Stimulated activated CD8-positive, alpha-beta memory T cell treated with anti-CD3 and anti-CD28 coated beads, Interleukin-12 subunit alpha, Interleukin-12 subunit beta, amount 100 ng/mL, for 4 hours (primary cell): Measurements from ENCODE around the gene C14orf180.
"Not testable (repeated sequence)": the region's sequence is repeated elsewhere in the genome, so short reads cannot be mapped to it uniquely, and the experiment has no call there.

Source experiments
- DNase-seq: peaks from one replicate; pipeline ENCODE4 v3.0.0-alpha.2; 2020; ENCODE audit warnings: low read depth

Gene C14orf180

GRCh38 chr14:104578321-104578720 is 1.2 kb upstream of the C14orf180 start:
- DNase-seq: no peak

DNA sequence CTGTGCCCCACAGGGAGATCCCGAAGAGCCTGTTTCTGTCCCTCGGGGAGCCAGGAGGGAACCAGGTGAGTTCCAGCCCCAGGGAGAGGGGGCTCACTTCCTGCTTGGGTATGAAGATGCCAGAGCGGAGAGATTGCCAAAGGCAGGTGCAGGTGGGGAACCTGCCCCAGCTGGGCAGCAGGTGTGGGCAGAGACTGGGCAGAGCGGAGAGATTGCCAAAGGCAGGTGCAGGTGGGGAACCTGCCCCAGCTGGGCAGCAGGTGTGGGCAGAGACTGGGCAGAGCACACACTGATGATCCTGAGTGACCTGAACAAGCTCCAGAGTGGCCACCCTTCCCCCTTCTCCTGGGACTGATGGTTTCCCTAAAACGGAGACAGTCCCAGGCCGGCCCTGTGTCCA is 375 bp downstream of the C14orf180 start:
- DNase-seq: not testable (repeated sequence)

DNA sequence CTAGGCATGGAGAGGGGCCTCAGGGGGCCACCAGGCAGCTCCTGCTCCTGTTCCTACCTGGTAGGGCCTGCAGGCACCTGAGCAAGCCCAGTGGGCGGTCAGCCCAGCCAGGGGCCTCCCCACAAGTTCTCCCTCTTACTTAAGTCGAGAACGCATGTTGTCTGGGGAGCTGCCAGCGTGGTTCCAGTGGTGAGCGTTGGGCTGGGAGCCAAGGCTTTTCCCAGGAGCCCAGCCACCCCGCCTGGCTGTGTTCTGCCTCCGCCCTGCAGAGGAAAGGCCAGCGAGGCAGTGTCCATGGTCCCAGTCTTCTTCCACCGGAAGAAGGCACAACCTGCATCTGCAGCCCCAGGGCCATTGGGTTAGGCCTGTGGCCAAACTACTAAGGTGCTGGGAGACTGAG is 1.4 kb downstream of the C14orf180 start:
- no peak for DNase-seq

DNA sequence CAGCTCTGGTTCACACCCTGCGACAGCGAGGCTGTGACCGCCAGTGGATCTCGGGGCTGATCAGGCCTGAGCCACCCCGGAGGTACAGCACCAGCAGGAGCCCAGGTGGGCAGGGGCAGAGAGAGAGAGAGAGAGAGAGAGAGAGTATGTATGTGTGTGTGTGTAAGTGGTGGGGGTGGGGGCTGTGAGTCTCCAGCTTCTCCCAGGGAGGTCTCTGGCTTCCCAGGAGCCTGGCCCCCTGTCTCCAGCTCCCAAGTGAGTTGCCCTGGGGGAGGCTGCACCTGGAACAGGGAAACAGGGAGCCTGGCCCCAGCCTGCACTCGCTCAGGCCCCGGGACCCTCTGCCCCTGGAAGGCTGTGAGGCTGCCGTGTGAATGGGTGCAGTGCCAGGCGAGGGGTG is 2.0 kb downstream of the C14orf180 start:
- no peak for DNase-seq

DNA sequence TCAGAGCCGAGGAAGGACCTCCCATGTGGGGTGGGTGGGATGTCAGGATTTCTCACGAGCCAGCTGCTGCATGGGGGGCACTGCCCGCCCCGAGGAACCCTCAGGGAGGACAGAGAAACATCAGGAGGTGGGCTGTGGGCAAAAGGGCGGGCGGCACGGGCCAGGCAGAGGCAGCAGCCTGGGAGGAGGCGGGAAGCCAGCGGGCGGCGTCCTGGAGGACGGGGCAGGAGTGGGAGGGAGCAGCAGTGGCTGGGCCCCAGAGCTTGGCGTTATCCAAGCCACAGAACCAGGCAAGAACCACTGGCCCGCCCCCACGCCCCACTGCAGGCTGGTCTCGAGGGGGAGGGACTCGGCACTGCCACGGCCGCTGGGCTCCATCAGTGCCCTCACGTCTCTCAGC is 2.4 kb downstream of the C14orf180 start:
- DNase-seq: no peak

DNA sequence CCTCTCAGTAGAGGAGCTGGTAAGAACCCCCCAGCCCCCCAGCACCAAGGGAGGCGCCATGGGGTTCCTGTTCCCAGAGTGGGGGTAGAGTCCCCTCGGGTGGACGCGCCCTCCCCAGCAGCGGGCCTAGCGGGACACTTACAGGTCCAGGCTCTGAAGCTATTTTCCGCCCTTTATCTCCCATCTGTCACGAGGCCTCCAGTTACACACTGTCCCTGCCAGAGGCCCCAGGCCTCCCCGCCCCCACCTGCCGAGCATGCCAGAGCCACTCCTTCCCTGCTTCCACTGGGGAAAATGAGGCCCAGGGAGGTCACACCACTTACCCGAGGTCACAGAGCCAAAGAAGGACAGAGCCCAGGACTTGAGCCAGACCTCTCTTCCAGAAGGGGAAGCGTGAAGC is 3.1 kb downstream of the C14orf180 start:
- DNase-seq: no peak

GRCh38 chr14:104583424-104584306 is 4.1 kb downstream of the C14orf180 start:
- no peak for DNase-seq

GRCh38 chr14:104584557-104584956 is 5.0 kb downstream of the C14orf180 start:
- DNase-seq: no peak

DNA sequence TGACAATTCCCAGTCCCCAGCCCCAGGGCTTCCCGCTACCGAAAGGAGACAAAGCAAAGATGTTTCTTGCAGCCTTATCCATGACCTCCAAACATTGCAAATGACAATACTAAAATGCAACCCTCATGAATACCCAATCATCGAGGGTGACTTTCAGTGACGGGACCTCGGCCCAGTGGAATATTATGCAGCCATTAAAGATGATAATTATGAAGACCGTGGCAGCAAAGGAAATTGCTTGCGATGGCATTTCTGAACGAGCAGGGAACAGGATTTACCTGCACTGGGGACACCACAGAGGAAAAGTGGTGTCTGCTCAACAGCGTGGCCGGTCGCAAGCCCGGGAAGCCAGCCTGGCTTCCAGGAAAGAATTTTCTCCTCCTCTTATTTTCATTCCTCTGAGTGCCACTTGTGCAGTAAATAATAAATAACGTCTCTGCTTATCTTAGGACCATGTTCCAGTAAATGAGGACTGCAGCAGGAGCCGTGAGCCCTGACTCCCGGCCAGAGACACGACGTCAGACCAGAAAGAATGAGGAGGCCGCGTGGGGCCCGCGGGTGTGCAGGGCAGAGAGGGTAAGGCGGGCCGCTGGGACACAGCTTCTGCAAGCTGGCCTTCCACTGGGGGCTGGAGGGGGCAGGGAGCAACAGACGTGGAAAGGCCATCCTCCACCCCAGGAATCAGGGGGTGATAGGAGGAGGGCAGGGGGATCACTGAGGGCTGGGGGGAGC is 6.6 kb downstream of the C14orf180 start:
- no peak for DNase-seq

DNA sequence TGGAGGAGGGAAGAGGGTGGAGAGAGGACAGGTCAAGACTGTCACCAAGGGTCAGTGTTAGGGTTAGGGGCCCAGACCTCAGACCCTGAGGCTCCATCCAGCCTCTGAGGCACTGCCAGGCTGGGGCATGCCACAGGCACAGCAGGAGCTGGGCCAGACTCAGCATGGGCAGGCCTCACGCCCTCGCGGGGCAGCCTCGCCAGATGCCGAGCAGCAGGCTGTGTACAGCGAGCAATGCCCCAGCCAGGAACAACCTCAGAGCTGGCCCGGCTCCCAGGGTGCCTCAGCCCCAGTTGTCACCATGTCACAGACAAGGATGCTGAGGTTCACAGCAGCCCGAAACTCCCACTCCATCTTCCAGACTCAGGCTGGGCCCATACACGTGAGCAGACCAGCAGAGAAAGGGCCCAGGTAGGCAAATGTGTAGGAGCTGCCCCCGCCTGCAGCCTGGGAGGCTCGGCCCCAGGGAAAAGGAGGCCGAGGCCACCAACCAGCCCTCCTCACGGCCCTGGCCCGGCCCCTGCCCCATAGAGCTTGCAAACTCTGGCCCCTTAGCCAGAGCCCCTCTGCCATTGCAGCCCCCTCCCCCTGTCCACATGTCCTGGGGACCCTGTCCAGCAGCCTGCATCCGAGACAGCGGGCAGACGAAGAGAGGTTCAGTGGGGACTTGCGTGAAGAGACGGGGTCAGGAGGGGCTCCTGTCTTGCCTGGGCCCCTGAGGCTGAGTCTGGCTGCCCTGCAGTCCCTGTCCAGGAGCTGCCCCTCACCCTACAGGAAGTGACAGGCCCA is 7.5 kb downstream of the C14orf180 start:
- no peak for DNase-seq

GRCh38 chr14:104587641-104588040 is 8.1 kb downstream of the C14orf180 start:
- no peak for DNase-seq

- no peak for DNase-seq
Observed at GRCh38 chr14:104588066-104588857, 8.7 kb downstream of the C14orf180 start.

- DNase-seq: no peak
Observed at GRCh38 chr14:104589338-104590195, 10.0 kb downstream of the C14orf180 start.

GRCh38 chr14:104590240-104590965 is 10.8 kb downstream of the C14orf180 start:
- DNase-seq: no peak

DNA sequence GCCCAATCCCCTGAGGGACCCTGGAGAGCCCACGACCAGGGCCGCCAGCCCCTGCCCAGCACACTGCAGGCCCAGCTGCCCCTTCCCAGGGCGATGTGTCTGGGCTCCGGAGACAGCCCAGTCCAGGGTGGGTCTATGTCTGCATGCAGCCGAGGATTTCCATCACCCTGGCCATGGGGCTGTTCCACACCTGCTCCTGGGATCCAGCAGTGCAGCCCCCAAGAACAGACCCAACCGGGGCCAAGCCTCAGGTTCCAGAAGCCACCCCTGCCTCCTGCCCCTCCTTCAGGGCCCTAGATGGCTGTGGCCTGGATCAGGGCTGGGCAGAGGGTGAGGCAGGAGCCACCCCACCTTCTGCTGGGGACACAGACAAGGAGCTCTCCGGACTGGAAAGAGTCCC is 11.5 kb downstream of the C14orf180 start:
- DNase-seq: no peak

- no peak for DNase-seq
Observed at GRCh38 chr14:104591506-104592291, 12.1 kb downstream of the C14orf180 start.

DNA sequence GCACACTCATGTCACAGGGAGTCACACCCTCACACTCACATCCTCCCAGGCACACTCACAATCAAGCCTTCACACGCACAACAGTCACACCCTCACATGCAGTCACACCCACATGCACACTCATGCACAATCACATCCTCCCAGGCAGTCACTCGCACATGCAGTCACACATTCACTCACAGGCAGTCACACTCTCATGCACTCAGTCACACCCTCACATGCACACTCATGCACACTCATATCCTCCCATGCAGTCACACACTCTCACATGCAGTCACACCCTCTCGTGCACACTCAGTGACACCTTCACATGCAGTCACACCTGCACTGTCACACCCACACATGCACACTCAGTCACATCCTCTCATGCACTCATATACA is 12.7 kb downstream of the C14orf180 start:
- DNase-seq: no peak

GRCh38 chr14:104592785-104593184 is 13.2 kb downstream of the C14orf180 start:
- DNase-seq: no peak

DNA sequence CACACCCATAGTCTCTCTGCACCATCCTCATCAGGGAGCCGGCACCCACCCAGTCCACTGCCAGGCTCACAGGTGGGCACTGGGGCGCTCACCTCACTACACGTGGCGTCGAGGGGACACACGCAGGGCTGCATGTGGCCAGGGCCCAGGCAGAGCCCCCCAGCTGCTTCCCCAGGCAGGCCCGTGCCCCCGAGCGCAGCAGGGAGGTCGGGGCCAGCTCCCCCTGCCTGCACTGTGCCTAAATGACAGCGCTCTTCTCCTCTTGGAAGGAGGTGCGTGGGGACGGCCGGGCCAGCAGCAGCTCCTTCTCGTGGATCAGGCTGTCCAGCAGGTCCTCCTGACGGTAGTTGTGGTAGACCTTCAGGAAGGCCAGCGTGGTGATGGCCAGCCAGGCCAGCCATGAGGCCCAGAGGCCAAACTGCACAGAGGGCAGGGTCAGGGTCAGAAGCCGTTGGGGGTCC is 13.7 kb downstream of the C14orf180 start:
- no peak for DNase-seq
